ENCODE results near the gene VAC14. TPM values are rescaled to one million over a fixed set of nuclear protein-coding genes. Genes with fewer than 3 reads are reported as not detected.

The VAC14 gene
- total and polyA plus RNA-seq, 2 of the 8 experiments (the other 6 are each of a cell fraction or from before 2014, with no cell fraction given): 56.0 to 108 TPM

GRCh38 chr16:70739389-70739788 lies 61.6 kb downstream of the VAC14 start:
- Histone ChIP-seq H3K14ac (ENCODE audit: insufficient read length) (no peak overlapping the region), H3K4me1 (replicated peaks in 1 of 4; ENCODE audit: control insufficient read depth in 3 of 4, insufficient read depth in 4 of 4, low read length in 3 of 4) (peaks cover 0 to 12% (median 6%) of the 10 kb centered on the region in 4 experiments; a peak in 6 of 7 replicates), H3K27me3 (replicated peaks in 1 of 4; ENCODE audit: control insufficient read depth in 3 of 4, extremely low read depth in 1 of 4, insufficient read depth in 3 of 4, low read length in 3 of 4) (no peaks in the 10 kb centered on the region), H2BK120ac (replicated peaks; ENCODE audit: low read depth, low read length) (no peak overlapping the region), H4K20me1 (replicated peaks in 1 of 2; ENCODE audit: control insufficient read depth in 1 of 2, insufficient read depth in 2 of 2, low read length in 2 of 2) (peaks cover 0 to 6% of the 10 kb centered on the region in 2 experiments), H3K9ac (replicated peaks in 1 of 4; ENCODE audit: extremely low read depth in 1 of 4, low read depth in 3 of 4, low read length in 3 of 4) (no peak overlapping the region), H3K79me2 (ENCODE audit: control insufficient read depth in 1 of 2, insufficient read depth in 2 of 2, low read length in 2 of 2) (no peaks in the 10 kb centered on the region), H2BK20ac (ENCODE audit: low read length) (no peak overlapping the region), H4K8ac (ENCODE audit: extremely low read depth, insufficient read depth, low read length) (peak overlapping the region; percentile 71), H3K27ac (ENCODE audit: low read depth, low read length) (no peak overlapping the region), H3K9me3 (ENCODE audit: insufficient read depth in 2 of 2, low read depth in 1 of 2, low read length in 1 of 2) (peaks cover 0 to 6% of the 10 kb centered on the region in 2 experiments; a peak in 1 of 4 replicates), H3K23me2 (ENCODE audit: low read depth, low read length) (no peaks in the 10 kb centered on the region), H2AFZ (ENCODE audit: low read length) (no peak overlapping the region), H2BK5ac (ENCODE audit: low read depth, low read length) (no peak overlapping the region), H3K36me3 (ENCODE audit: control insufficient read depth in 2 of 4, insufficient read depth in 4 of 4, low read length in 3 of 4) (peaks cover 3 to 14% (median 8%) of the 10 kb centered on the region in 4 experiments; a peak in 5 of 8 replicates), H3K4ac (replicated peaks; ENCODE audit: insufficient read length, low read depth, low read length) (no peak overlapping the region), H4K91ac (replicated peaks; ENCODE audit: insufficient read length, low read length) (no peak overlapping the region), H3K79me1 (ENCODE audit: low read depth, low read length) (no peaks in the 10 kb centered on the region), H2AK5ac (ENCODE audit: low read depth, low read length) (no peak overlapping the region), H4K5ac (ENCODE audit: insufficient read length, low read depth, low read length) (no peak overlapping the region), H2BK15ac (ENCODE audit: low read length) (no peak overlapping the region), H3K4me2 (ENCODE audit: insufficient read depth in 1 of 2, low read depth in 2 of 2, low read length in 2 of 2) (no peak overlapping the region), H3K4me3 (ENCODE audit: extremely low read depth in 1 of 4, insufficient read depth in 2 of 4, low read depth in 3 of 4, low read length in 4 of 4) (no peak overlapping the region), H2BK12ac (ENCODE audit: low read depth, low read length) (no peak overlapping the region), H3K18ac (ENCODE audit: extremely low read depth, low read length) (no peak overlapping the region), H3K23ac (ENCODE audit: insufficient read length) (no peak overlapping the region), H3K56ac (replicated peaks; ENCODE audit: insufficient read length, low read depth, low read length) (no peak overlapping the region)
- CTCF ChIA-PET (ENCODE audit: partially characterized antibody): interaction anchor here (0.7 to 12.8 kb wide), 17 partner anchors 9 to 85 kb away, joined by 3 to 148 read pairs (median 6); no protein-coding TSS in a partner anchor
- 95% methylated on average over 7 of the region's 7 CpGs; no CpG with 5 or more reads in 1 of the 2 experiments for WGBS, 2 experiments (ENCODE audit: extremely low coverage in 1 of 2, insufficient coverage in 1 of 2, insufficient read length in 1 of 2, insufficient replicate concordance in 2 of 2, low coverage in 1 of 2, low lambda C conversion rate in 2 of 2, missing lambda C conversion rate in 1 of 2)
- TF ChIP-seq CBX8 (IDR thresholded peaks at IDR 0.05; ENCODE audit: borderline replicate concordance, low read depth, low read length): no peak
- no peak for TF ChIP-seq BCL11A (IDR thresholded peaks at IDR 0.05; ENCODE audit: low read depth in 2 of 2, low read length in 2 of 2)
- no peak for TF ChIP-seq MAX (IDR thresholded peaks at IDR 0.05)
- no peak for TF ChIP-seq TBP (IDR thresholded peaks at IDR 0.05; ENCODE audit: low read depth, low read length)
- TF ChIP-seq SUZ12 (IDR thresholded peaks at IDR 0.05; ENCODE audit: low read length): no peak
- TF ChIP-seq USF2 (IDR thresholded peaks at IDR 0.05; ENCODE audit: low read length): no peak
- TF ChIP-seq SIX5 (IDR thresholded peaks at IDR 0.05; ENCODE audit: low read depth, low read length): no peak
- no peak for TF ChIP-seq ATF2 (IDR thresholded peaks at IDR 0.05; ENCODE audit: low read length)
- no peak for TF ChIP-seq KDM1A (IDR thresholded peaks at IDR 0.05; ENCODE audit: borderline replicate concordance, low read length)
- TF ChIP-seq CREB1 (IDR thresholded peaks at IDR 0.05): no peak
- no peak for TF ChIP-seq RNF2 (IDR thresholded peaks at IDR 0.05; ENCODE audit: borderline replicate concordance, low read depth, low read length, missing control alignments, poor library complexity, severe bottlenecking)
- POLR2A ChIA-PET (ENCODE audit: partially characterized antibody): interaction anchor here (1.6 kb wide), 1 partner anchor 60 kb away, joined by 7 read pairs; no protein-coding TSS in a partner anchor
- FAIRE-seq: no peak
- no peak for DNase-seq (ENCODE audit: low read depth in 1 of 2, low spot score in 2 of 2)
